Measurements from ENCODE around the gene MPPED1. TPM values are rescaled to one million over a fixed set of nuclear protein-coding genes. Genes with fewer than 3 reads are reported as not detected.

Gene MPPED1
- total and polyA plus RNA-seq, 4 donors = 0.89 to 6.5 (median 4.1) TPM

DNA sequence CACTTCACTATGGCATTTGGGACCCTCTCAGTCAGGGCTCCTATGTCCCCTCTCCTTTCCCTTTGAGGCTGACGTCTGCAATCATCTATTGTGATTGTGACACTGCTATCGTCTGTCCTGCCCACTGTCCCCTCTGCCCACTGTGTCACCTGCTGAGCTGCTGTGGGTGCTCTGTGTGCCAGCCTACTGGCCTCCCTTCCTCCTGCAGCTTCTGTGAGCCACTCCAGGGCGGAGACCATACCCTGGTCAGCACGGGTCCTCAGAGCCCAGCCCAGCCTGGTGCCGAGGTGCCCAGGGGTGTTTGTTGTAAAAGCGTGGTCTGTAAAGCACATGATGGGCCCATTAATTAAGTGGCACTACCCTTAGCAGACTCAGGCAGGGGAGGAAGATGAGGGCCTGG, 29.4 kb downstream of the MPPED1 start:
- no peak overlapping the region for H3K9ac ChIP-seq (ENCODE audit: low read depth in 1 of 2, low read length in 2 of 2)
- H3K36me3 ChIP-seq (ENCODE audit: control insufficient read depth in 4 of 4, insufficient read depth in 3 of 4, low read depth in 1 of 4, low read length in 3 of 4) = no peaks in the 10 kb centered on the region
- H3K9me3 ChIP-seq (ENCODE audit: control insufficient read depth in 4 of 4, low read length in 3 of 4) = no peaks in the 10 kb centered on the region
- H3K4me1 ChIP-seq (ENCODE audit: control insufficient read depth in 4 of 4, insufficient read depth in 4 of 4, low read length in 3 of 4) = peaks cover 3 to 7% (median 5%) of the 10 kb centered on the region in 4 donors
- H3K4me3 ChIP-seq (ENCODE audit: low read depth in 1 of 3, low read length in 3 of 3) = no peak overlapping the region
- 82% methylated on average over 6 of the region's 6 CpGs for WGBS
- H3K27me3 ChIP-seq (ENCODE audit: control insufficient read depth in 4 of 4, insufficient read depth in 4 of 4, low read length in 3 of 4) = no peaks in the 10 kb centered on the region
- no peak for TF ChIP-seq FOXA1 (IDR thresholded peaks at IDR 0.05)
- TF ChIP-seq HNF4A (conservative IDR thresholded peaks at IDR 0.05) = no peak
- TF ChIP-seq SP1 (IDR thresholded peaks at IDR 0.05) = no peak
- no peak for TF ChIP-seq EGR1 (IDR thresholded peaks at IDR 0.05; ENCODE audit: low read depth in 2 of 2)
- TF ChIP-seq HNF4G (IDR thresholded peaks at IDR 0.05) = no peak
- no peak for DNase-seq (ENCODE audit: low spot score)
- no peak overlapping the region for H3K27ac ChIP-seq (ENCODE audit: low read depth in 1 of 2, low read length in 2 of 2)

DNA sequence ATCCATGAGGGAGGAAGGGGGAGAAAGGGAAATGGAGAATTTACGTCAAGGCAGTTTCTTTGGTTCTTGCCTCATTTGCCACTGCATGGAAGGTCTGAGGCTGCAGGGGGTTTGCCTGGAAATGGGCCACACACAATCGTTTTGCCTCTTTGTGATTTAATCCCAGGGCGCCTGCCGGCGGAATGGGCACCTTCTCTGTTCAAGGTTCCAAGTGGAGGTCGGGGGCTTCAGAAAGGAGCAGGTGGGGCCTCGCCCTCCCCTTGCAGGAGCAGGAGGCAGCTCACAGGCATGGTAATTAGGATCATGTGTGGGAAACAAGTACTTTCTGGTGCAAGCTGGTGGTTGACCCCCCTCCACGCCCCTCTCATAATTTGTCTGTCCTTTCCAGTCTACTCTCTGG, 29.9 kb downstream of the MPPED1 start:
- Histone ChIP-seq H3K9me3 (ENCODE audit: control insufficient read depth in 4 of 4, low read length in 3 of 4) (no peaks in the 10 kb centered on the region), H3K4me1 (ENCODE audit: control insufficient read depth in 4 of 4, insufficient read depth in 4 of 4, low read length in 3 of 4) (peaks cover 1 to 3% (median 2%) of the 10 kb centered on the region in 4 donors), H3K36me3 (ENCODE audit: control insufficient read depth in 4 of 4, insufficient read depth in 3 of 4, low read depth in 1 of 4, low read length in 3 of 4) (no peaks in the 10 kb centered on the region), H3K9ac (ENCODE audit: low read depth in 1 of 2, low read length in 2 of 2) (no peak overlapping the region), H3K27ac (ENCODE audit: low read depth in 1 of 2, low read length in 2 of 2) (no peak overlapping the region), H3K4me3 (ENCODE audit: low read depth in 1 of 3, low read length in 3 of 3) (no peak overlapping the region), H3K27me3 (ENCODE audit: control insufficient read depth in 4 of 4, insufficient read depth in 4 of 4, low read length in 3 of 4) (no peaks in the 10 kb centered on the region)
- WGBS = 72% methylated on average over 8 of the region's 8 CpGs
- DNase-seq (ENCODE audit: low spot score) = no peak
- TF ChIP-seq, protein P1, sequence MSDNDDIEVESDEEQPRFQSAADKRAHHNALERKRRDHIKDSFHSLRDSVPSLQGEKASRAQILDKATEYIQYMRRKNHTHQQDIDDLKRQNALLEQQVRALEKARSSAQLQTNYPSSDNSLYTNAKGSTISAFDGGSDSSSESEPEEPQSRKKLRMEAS (IDR thresholded peaks at IDR 0.05) = no peak
- TF ChIP-seq HNF4G (IDR thresholded peaks at IDR 0.05) (no peak), YY1 (IDR thresholded peaks at IDR 0.05) (no peak), NR2F2 (IDR thresholded peaks at IDR 0.05) (no peak)

DNA sequence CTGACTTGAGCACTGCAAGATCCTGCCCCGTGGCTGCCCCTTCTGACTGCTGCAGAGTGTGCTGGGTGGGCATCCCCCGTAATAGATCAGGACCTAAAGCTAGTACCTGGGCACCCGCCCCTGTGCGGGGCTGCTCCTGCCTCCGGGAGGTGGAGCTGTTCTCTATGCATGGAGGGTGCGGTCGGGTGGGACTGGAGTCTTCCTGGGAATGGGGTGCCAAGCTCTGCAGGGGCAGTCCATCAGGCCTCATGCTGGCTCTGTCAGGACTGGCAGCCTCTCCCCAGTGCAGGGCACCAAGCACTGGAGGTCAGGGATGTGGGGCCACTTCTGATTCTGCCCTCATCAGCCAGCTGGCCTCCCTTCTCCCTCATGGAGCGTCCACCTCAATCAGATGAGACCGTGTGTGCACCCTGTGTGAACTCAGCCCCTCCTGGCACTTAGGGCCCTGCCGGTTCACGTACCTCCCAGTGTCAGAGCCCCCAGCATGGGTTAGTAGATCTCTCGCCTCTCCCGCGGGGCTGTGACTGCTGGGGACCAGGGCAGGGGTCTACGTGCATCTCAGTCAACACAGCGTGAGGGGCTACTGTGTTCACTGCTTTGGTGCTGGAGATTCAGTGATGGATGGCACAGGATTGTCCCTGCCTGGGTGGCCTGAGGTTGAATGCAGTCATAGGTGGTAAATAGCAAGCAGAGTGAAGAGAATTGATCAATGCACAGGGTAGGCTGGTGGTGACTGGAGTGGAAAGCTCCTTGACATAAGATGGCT, 30.8 kb downstream of the MPPED1 start:
- no peaks in the 10 kb centered on the region for H3K9me3 ChIP-seq (ENCODE audit: control insufficient read depth in 4 of 4, low read length in 3 of 4)
- no peak overlapping the region for H3K4me3 ChIP-seq (ENCODE audit: low read depth in 1 of 3, low read length in 3 of 3)
- H3K9ac ChIP-seq (ENCODE audit: low read depth in 1 of 2, low read length in 2 of 2) = no peak overlapping the region
- TF ChIP-seq NR2F2 (IDR thresholded peaks at IDR 0.05) (no peak), FOXA2 (IDR thresholded peaks at IDR 0.05) (no peak), JUND (IDR thresholded peaks at IDR 0.05) (no peak), SP1 (IDR thresholded peaks at IDR 0.05) (no peak), HNF4A (conservative IDR thresholded peaks at IDR 0.05) (no peak), HNF4G (IDR thresholded peaks at IDR 0.05) (no peak), TAF1 (conservative IDR thresholded peaks at IDR 0.05) (no peak), GABPA (IDR thresholded peaks at IDR 0.05 in 1 of 2, conservative IDR thresholded peaks at IDR 0.05 in 1 of 2) (no peak), FOXA1 (IDR thresholded peaks at IDR 0.05) (no peak), YY1 (IDR thresholded peaks at IDR 0.05) (no peak), EGR1 (IDR thresholded peaks at IDR 0.05; ENCODE audit: low read depth in 2 of 2) (no peak), RXRA (IDR thresholded peaks at IDR 0.05) (no peak), RAD21 (IDR thresholded peaks at IDR 0.05) (no peak)
- TF ChIP-seq, protein P2, sequence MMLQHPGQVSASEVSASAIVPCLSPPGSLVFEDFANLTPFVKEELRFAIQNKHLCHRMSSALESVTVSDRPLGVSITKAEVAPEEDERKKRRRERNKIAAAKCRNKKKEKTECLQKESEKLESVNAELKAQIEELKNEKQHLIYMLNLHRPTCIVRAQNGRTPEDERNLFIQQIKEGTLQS (IDR thresholded peaks at IDR 0.05) = no peak
- TF ChIP-seq, protein P3, sequence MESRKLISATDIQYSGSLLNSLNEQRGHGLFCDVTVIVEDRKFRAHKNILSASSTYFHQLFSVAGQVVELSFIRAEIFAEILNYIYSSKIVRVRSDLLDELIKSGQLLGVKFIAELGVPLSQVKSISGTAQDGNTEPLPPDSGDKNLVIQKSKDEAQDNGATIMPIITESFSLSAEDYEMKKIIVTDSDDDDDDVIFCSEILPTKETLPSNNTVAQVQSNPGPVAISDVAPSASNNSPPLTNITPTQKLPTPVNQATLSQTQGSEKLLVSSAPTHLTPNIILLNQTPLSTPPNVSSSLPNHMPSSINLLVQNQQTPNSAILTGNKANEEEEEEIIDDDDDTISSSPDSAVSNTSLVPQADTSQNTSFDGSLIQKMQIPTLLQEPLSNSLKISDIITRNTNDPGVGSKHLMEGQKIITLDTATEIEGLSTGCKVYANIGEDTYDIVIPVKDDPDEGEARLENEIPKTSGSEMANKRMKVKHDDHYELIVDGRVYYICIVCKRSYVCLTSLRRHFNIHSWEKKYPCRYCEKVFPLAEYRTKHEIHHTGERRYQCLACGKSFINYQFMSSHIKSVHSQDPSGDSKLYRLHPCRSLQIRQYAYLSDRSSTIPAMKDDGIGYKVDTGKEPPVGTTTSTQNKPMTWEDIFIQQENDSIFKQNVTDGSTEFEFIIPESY (IDR thresholded peaks at IDR 0.05) = no peak
- TF ChIP-seq, protein P4, sequence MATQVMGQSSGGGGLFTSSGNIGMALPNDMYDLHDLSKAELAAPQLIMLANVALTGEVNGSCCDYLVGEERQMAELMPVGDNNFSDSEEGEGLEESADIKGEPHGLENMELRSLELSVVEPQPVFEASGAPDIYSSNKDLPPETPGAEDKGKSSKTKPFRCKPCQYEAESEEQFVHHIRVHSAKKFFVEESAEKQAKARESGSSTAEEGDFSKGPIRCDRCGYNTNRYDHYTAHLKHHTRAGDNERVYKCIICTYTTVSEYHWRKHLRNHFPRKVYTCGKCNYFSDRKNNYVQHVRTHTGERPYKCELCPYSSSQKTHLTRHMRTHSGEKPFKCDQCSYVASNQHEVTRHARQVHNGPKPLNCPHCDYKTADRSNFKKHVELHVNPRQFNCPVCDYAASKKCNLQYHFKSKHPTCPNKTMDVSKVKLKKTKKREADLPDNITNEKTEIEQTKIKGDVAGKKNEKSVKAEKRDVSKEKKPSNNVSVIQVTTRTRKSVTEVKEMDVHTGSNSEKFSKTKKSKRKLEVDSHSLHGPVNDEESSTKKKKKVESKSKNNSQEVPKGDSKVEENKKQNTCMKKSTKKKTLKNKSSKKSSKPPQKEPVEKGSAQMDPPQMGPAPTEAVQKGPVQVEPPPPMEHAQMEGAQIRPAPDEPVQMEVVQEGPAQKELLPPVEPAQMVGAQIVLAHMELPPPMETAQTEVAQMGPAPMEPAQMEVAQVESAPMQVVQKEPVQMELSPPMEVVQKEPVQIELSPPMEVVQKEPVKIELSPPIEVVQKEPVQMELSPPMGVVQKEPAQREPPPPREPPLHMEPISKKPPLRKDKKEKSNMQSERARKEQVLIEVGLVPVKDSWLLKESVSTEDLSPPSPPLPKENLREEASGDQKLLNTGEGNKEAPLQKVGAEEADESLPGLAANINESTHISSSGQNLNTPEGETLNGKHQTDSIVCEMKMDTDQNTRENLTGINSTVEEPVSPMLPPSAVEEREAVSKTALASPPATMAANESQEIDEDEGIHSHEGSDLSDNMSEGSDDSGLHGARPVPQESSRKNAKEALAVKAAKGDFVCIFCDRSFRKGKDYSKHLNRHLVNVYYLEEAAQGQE (IDR thresholded peaks at IDR 0.05) = no peak
- TF ChIP-seq, protein P5, sequence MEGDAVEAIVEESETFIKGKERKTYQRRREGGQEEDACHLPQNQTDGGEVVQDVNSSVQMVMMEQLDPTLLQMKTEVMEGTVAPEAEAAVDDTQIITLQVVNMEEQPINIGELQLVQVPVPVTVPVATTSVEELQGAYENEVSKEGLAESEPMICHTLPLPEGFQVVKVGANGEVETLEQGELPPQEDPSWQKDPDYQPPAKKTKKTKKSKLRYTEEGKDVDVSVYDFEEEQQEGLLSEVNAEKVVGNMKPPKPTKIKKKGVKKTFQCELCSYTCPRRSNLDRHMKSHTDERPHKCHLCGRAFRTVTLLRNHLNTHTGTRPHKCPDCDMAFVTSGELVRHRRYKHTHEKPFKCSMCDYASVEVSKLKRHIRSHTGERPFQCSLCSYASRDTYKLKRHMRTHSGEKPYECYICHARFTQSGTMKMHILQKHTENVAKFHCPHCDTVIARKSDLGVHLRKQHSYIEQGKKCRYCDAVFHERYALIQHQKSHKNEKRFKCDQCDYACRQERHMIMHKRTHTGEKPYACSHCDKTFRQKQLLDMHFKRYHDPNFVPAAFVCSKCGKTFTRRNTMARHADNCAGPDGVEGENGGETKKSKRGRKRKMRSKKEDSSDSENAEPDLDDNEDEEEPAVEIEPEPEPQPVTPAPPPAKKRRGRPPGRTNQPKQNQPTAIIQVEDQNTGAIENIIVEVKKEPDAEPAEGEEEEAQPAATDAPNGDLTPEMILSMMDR (IDR thresholded peaks at IDR 0.05; ENCODE audit: low read depth, low read length, missing input control) = no peak
- no peaks in the 10 kb centered on the region for H3K36me3 ChIP-seq (ENCODE audit: control insufficient read depth in 4 of 4, insufficient read depth in 3 of 4, low read depth in 1 of 4, low read length in 3 of 4)
- no peak overlapping the region for H3K27ac ChIP-seq (ENCODE audit: low read depth in 1 of 2, low read length in 2 of 2)
- DNase-seq (ENCODE audit: low spot score) = no peak
- H3K27me3 ChIP-seq (ENCODE audit: control insufficient read depth in 4 of 4, insufficient read depth in 4 of 4, low read length in 3 of 4) = no peaks in the 10 kb centered on the region
- 86% methylated on average over 16 of the region's 16 CpGs for WGBS
- H3K4me1 ChIP-seq (ENCODE audit: control insufficient read depth in 4 of 4, insufficient read depth in 4 of 4, low read length in 3 of 4) = no peaks in the 10 kb centered on the region

All from liver (tissue), 9 donors.